Peyer's patch (tissue), 4 donors: ENCODE measurements around the gene CD200R1L. TPM values are rescaled to one million over a fixed set of nuclear protein-coding genes. Genes with fewer than 3 reads are reported as not detected.

Source experiments
- DNase-seq, 3 donors: peaks; one replicate each; pipeline ENCODE4 v3.0.0-alpha.2; 2017 to 2019
- H3K27ac ChIP-seq, 4 donors: fragments of 200-600 bp; sonication (generic); one replicate each; pipeline ENCODE4 v1.5.1; 2016 to 2019
- H3K27me3 ChIP-seq, 2 donors: fragments of 200-600 bp; sonication (generic); one replicate each; pipeline ENCODE4 v1.5.1; 2019
- H3K36me3 ChIP-seq, 3 donors: fragments of 200-600 bp; sonication (generic); one replicate each; pipeline ENCODE4 v1.5.1; 2016 to 2019
- H3K4me1 ChIP-seq, 4 donors: fragments of 200-600 bp; sonication (generic); one replicate each; pipeline ENCODE4 v1.5.1; 2016 to 2019
- H3K4me3 ChIP-seq, 4 donors: fragments of 200-600 bp; sonication (generic); 1 replicate in 3 of 4; 2 replicates in 1 of 4; pipeline ENCODE4 v1.5.1; 2016 to 2019; ENCODE audit warnings: mild to moderate bottlenecking in 1 of 4
- H3K9me3 ChIP-seq, 4 donors: fragments of 200-600 bp; sonication (generic); one replicate each; pipeline ENCODE4 v1.5.1; 2016 to 2019; ENCODE audit warnings: mild to moderate bottlenecking in 1 of 4
- CTCF ChIP-seq, 6 experiments: fragments of 450-650 bp in 4 of 6; fragments of 200-600 bp in 2 of 6; sonication (generic) in 1 of 6; IDR thresholded peaks; one replicate each; pipeline ENCODE4 v1.5.1; 2017 to 2019; ENCODE audit warnings: antibody characterized with exemption in 6 of 6, mild to moderate bottlenecking in 3 of 6, moderate library complexity in 1 of 6
- POLR2A ChIP-seq, 2 donors: fragments of 450-650 bp; IDR thresholded peaks; one replicate each; pipeline ENCODE4 v1.5.1; 2017; ENCODE audit warnings: antibody characterized with exemption in 2 of 2, mild to moderate bottlenecking in 2 of 2, moderate library complexity in 2 of 2
- total RNA-seq, 4 donors: library from RNA; depleted of rRNA; stranded (reverse); fragments of >200 nt; gene quantifications; one replicate each; pipeline ENCODE4 v1.1.0, GENCODE V29; 2016

Gene CD200R1L
- total RNA-seq, 4 donors from 2014 or later, result not detected

- Histone ChIP-seq H3K36me3 (no peaks in the 10 kb centered on the region), H3K4me1 (no peaks in the 10 kb centered on the region), H3K4me3 (no peak overlapping the region), H3K27ac (no peak overlapping the region), H3K9me3 (no peaks in the 10 kb centered on the region), H3K27me3 (no peaks in the 10 kb centered on the region)
- TF ChIP-seq POLR2A (IDR thresholded peaks at IDR 0.05), result no peak
- no peak for TF ChIP-seq CTCF (IDR thresholded peaks at IDR 0.05)
- DNase-seq, result no peak
Observed at GRCh38 chr3:112807685-112808084, 39.0 kb downstream of the CD200R1L start.

- H3K27me3 ChIP-seq, result no peaks in the 10 kb centered on the region
Observed at GRCh38 chr3:112806903-112807302, 39.8 kb downstream of the CD200R1L start.

GRCh38 chr3:112805126-112805525 lies 41.5 kb downstream of the CD200R1L start:
- DNase-seq, result no peak
- Histone ChIP-seq H3K4me1 (no peaks in the 10 kb centered on the region), H3K36me3 (no peaks in the 10 kb centered on the region), H3K27ac (no peak overlapping the region), H3K4me3 (no peak overlapping the region), H3K9me3 (no peaks in the 10 kb centered on the region), H3K27me3 (no peaks in the 10 kb centered on the region)
- TF ChIP-seq POLR2A (IDR thresholded peaks at IDR 0.05) (no peak), CTCF (IDR thresholded peaks at IDR 0.05) (no peak)

More at GRCh38 chr3:112806903-112807302, 39.8 kb downstream of the CD200R1L start:
- H3K9me3 ChIP-seq, result no peaks in the 10 kb centered on the region
- no peak for TF ChIP-seq CTCF (IDR thresholded peaks at IDR 0.05)
- no peak for TF ChIP-seq POLR2A (IDR thresholded peaks at IDR 0.05)
- H3K4me3 ChIP-seq, result no peak overlapping the region
- no peak for DNase-seq
- no peaks in the 10 kb centered on the region for H3K4me1 ChIP-seq
- H3K27ac ChIP-seq, result no peak overlapping the region
- no peaks in the 10 kb centered on the region for H3K36me3 ChIP-seq

GRCh38 chr3:112804021-112804420 lies 42.6 kb downstream of the CD200R1L start:
- TF ChIP-seq CTCF (IDR thresholded peaks at IDR 0.05), result no peak
- no peak for TF ChIP-seq POLR2A (IDR thresholded peaks at IDR 0.05)
- Histone ChIP-seq H3K4me3 (no peak overlapping the region), H3K36me3 (no peaks in the 10 kb centered on the region), H3K27ac (no peak overlapping the region), H3K9me3 (no peaks in the 10 kb centered on the region), H3K27me3 (no peaks in the 10 kb centered on the region), H3K4me1 (no peaks in the 10 kb centered on the region)
- no peak for DNase-seq

GRCh38 chr3:112803467-112803866 lies 43.2 kb downstream of the CD200R1L start:
- H3K36me3 ChIP-seq, result no peaks in the 10 kb centered on the region
- H3K27me3 ChIP-seq, result no peaks in the 10 kb centered on the region
- no peaks in the 10 kb centered on the region for H3K9me3 ChIP-seq
- H3K27ac ChIP-seq, result no peak overlapping the region
- TF ChIP-seq CTCF (IDR thresholded peaks at IDR 0.05) (no peak), POLR2A (IDR thresholded peaks at IDR 0.05) (no peak)
- H3K4me3 ChIP-seq, result no peak overlapping the region
- DNase-seq, result no peak
- H3K4me1 ChIP-seq, result no peaks in the 10 kb centered on the region

- Histone ChIP-seq H3K27ac (no peak overlapping the region), H3K27me3 (no peaks in the 10 kb centered on the region), H3K4me3 (no peak overlapping the region), H3K4me1 (no peaks in the 10 kb centered on the region), H3K36me3 (no peaks in the 10 kb centered on the region), H3K9me3 (no peaks in the 10 kb centered on the region)
- TF ChIP-seq POLR2A (IDR thresholded peaks at IDR 0.05), result no peak
- no peak for TF ChIP-seq CTCF (IDR thresholded peaks at IDR 0.05)
- no peak for DNase-seq
Observed at GRCh38 chr3:112802338-112802737, 44.3 kb downstream of the CD200R1L start.
